ENCODE measurements around the gene ERBB3. TPM values are rescaled to one million over a fixed set of nuclear protein-coding genes. Genes with fewer than 3 reads are reported as not detected.

ERBB3 gene
- total RNA-seq, 1 experiment from 2014 or later = 64.3 TPM

- POLR2A ChIA-PET = no interaction called here
- DNase-seq (ENCODE audit: low spot score) (no peak), ATAC-seq (no peak)
- H3K4me1 Mint-ChIP-seq = peaks cover 8% of the 10 kb centered on the region
- H3K27me3 Mint-ChIP-seq (ENCODE audit: low read depth) = no peaks in the 10 kb centered on the region
- H3K4me3 Mint-ChIP-seq = no peak overlapping the region
- no peak overlapping the region for H3K27ac Mint-ChIP-seq
- CTCF ChIA-PET = interaction anchor here (1.5 kb wide), 1 partner anchor 14 kb away, joined by 3 read pairs; no protein-coding TSS in a partner anchor
- no peak for TF ChIP-seq OVOL2 (CRISPR knock-in tag; IDR thresholded peaks at IDR 0.05; ENCODE audit: borderline replicate concordance)
- TF ChIP-seq ZNF423 (CRISPR knock-in tag; IDR thresholded peaks at IDR 0.05) = no peak
- TF ChIP-seq HMGA2 (CRISPR knock-in tag; IDR thresholded peaks at IDR 0.05) = no peak
- TF ChIP-seq ZBTB43 (CRISPR knock-in tag; IDR thresholded peaks at IDR 0.05) = no peak
- TF ChIP-seq JAZF1 (CRISPR knock-in tag; IDR thresholded peaks at IDR 0.05) = no peak
- no peak for TF ChIP-seq SMAD4 (CRISPR knock-in tag; IDR thresholded peaks at IDR 0.05)
- no peak for TF ChIP-seq RELA (CRISPR knock-in tag; IDR thresholded peaks at IDR 0.05; ENCODE audit: borderline replicate concordance)
- no peak for TF ChIP-seq ZBTB21 (CRISPR knock-in tag; IDR thresholded peaks at IDR 0.05; ENCODE audit: borderline replicate concordance)
- TF ChIP-seq ZNF416 (CRISPR knock-in tag; IDR thresholded peaks at IDR 0.05) = no peak
- no peak for TF ChIP-seq NR2C2 (CRISPR knock-in tag; IDR thresholded peaks at IDR 0.05)
- TF ChIP-seq NFYB (CRISPR knock-in tag; conservative IDR thresholded peaks at IDR 0.05; ENCODE audit: low read depth) = no peak
- no peak for TF ChIP-seq ZSCAN18 (CRISPR knock-in tag; IDR thresholded peaks at IDR 0.05)
- TF ChIP-seq, protein P1, sequence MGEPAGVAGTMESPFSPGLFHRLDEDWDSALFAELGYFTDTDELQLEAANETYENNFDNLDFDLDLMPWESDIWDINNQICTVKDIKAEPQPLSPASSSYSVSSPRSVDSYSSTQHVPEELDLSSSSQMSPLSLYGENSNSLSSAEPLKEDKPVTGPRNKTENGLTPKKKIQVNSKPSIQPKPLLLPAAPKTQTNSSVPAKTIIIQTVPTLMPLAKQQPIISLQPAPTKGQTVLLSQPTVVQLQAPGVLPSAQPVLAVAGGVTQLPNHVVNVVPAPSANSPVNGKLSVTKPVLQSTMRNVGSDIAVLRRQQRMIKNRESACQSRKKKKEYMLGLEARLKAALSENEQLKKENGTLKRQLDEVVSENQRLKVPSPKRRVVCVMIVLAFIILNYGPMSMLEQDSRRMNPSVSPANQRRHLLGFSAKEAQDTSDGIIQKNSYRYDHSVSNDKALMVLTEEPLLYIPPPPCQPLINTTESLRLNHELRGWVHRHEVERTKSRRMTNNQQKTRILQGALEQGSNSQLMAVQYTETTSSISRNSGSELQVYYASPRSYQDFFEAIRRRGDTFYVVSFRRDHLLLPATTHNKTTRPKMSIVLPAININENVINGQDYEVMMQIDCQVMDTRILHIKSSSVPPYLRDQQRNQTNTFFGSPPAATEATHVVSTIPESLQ (CRISPR knock-in tag; IDR thresholded peaks at IDR 0.05) = no peak
- TF ChIP-seq EMX1 (CRISPR knock-in tag; IDR thresholded peaks at IDR 0.05) = no peak
- no peak for TF ChIP-seq ELF4 (CRISPR knock-in tag; IDR thresholded peaks at IDR 0.05; ENCODE audit: low read depth)
- TF ChIP-seq, protein P2, sequence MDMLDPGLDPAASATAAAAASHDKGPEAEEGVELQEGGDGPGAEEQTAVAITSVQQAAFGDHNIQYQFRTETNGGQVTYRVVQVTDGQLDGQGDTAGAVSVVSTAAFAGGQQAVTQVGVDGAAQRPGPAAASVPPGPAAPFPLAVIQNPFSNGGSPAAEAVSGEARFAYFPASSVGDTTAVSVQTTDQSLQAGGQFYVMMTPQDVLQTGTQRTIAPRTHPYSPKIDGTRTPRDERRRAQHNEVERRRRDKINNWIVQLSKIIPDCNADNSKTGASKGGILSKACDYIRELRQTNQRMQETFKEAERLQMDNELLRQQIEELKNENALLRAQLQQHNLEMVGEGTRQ (CRISPR knock-in tag; IDR thresholded peaks at IDR 0.05) = no peak
- H3K9me3 Mint-ChIP-seq = no peaks in the 10 kb centered on the region
- peaks cover 69% of the 10 kb centered on the region for H3K36me3 Mint-ChIP-seq
Measured at GRCh38 chr12:56099787-56100186, 19.8 kb downstream of the ERBB3 start.

GRCh38 chr12:56101045-56101444, 21.1 kb downstream of the ERBB3 start:
- Mint-ChIP-seq H3K4me3 (no peak overlapping the region), H3K36me3 (peaks cover 56% of the 10 kb centered on the region), H3K9me3 (no peaks in the 10 kb centered on the region), H3K27me3 (ENCODE audit: low read depth) (no peaks in the 10 kb centered on the region), H3K27ac (no peak overlapping the region), H3K4me1 (peaks cover 17% of the 10 kb centered on the region)
- no peak for TF ChIP-seq NFE2L1 (CRISPR knock-in tag; IDR thresholded peaks at IDR 0.05)
- no peak for TF ChIP-seq OVOL2 (CRISPR knock-in tag; IDR thresholded peaks at IDR 0.05; ENCODE audit: borderline replicate concordance)
- TF ChIP-seq, protein P3, sequence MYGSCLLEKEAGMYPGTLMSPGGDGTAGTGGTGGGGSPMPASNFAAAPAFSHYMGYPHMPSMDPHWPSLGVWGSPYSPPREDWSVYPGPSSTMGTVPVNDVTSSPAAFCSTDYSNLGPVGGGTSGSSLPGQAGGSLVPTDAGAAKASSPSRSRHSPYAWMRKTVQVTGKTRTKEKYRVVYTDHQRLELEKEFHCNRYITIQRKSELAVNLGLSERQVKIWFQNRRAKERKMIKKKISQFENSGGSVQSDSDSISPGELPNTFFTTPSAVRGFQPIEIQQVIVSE (CRISPR knock-in tag; IDR thresholded peaks at IDR 0.05; ENCODE audit: borderline replicate concordance) = no peak
- POLR2A ChIA-PET = no interaction called here
- ATAC-seq = no peak
- no peak for DNase-seq (ENCODE audit: low spot score)
- CTCF ChIA-PET = no interaction called here

DNA sequence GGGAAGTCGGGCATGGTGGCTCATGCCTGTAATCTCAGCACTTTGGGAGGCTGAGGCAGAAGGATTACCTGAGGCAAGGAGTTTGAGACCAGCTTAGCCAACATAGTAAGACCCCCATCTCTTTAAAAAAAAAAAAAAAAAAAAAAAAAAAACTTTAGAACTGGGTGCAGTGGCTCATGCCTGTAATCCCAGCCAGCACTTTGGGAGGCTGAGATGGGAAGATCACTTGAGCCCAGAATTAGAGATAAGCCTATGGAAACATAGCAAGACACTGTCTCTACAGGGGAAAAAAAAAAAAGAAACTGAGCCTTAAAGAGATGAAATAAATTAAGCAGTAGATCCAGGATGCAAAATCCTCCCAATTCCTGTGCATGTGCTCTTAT, 22.7 kb downstream of the ERBB3 start:
- Mint-ChIP-seq H3K27ac (no peak overlapping the region), H3K4me1 (peaks cover 24% of the 10 kb centered on the region), H3K36me3 (peaks cover 56% of the 10 kb centered on the region), H3K27me3 (ENCODE audit: low read depth) (no peaks in the 10 kb centered on the region), H3K4me3 (peak overlapping the region; percentile 90; the same call in 1 of the 2 replicates), H3K9me3 (no peaks in the 10 kb centered on the region)
- ChIA-PET POLR2A (no interaction called here), CTCF (interaction anchor here (2.1 kb wide), 1 partner anchor 18 kb away, joined by 7 read pairs; no protein-coding TSS in a partner anchor)
- DNase-seq (ENCODE audit: low spot score) (no peak), ATAC-seq (no peak)
- TF ChIP-seq SP1 (CRISPR knock-in tag; conservative IDR thresholded peaks at IDR 0.05) = no peak
- TF ChIP-seq PRRX2 (CRISPR knock-in tag; IDR thresholded peaks at IDR 0.05) = no peak
- TF ChIP-seq ZSCAN18 (CRISPR knock-in tag; IDR thresholded peaks at IDR 0.05) = no peak
- TF ChIP-seq GRHL2 (CRISPR knock-in tag; IDR thresholded peaks at IDR 0.05; ENCODE audit: insufficient replicate concordance, severe bottlenecking) = no peak
- TF ChIP-seq STAT6 (CRISPR knock-in tag; conservative IDR thresholded peaks at IDR 0.05; ENCODE audit: low read depth) = no peak
- TF ChIP-seq EMX1 (CRISPR knock-in tag; IDR thresholded peaks at IDR 0.05) = no peak
- no peak for TF ChIP-seq SOX15 (CRISPR knock-in tag; IDR thresholded peaks at IDR 0.05)
- no peak for TF ChIP-seq ZNF671 (CRISPR knock-in tag; IDR thresholded peaks at IDR 0.05)
- TF ChIP-seq NFE2L1 (CRISPR knock-in tag; IDR thresholded peaks at IDR 0.05) = no peak
